Measurements from ENCODE around the gene ACOT8. TPM values are rescaled to one million over a fixed set of nuclear protein-coding genes. Genes with fewer than 3 reads are reported as not detected.
"Not testable (repeated sequence)": the region's sequence is repeated elsewhere in the genome, so short reads cannot be mapped to it uniquely, and the experiment has no call there.

The ACOT8 gene
- polyA plus RNA-seq, 2 of the 4 experiments (the other 2 are of a cell fraction) = 14.0 to 18.5 TPM

DNA sequence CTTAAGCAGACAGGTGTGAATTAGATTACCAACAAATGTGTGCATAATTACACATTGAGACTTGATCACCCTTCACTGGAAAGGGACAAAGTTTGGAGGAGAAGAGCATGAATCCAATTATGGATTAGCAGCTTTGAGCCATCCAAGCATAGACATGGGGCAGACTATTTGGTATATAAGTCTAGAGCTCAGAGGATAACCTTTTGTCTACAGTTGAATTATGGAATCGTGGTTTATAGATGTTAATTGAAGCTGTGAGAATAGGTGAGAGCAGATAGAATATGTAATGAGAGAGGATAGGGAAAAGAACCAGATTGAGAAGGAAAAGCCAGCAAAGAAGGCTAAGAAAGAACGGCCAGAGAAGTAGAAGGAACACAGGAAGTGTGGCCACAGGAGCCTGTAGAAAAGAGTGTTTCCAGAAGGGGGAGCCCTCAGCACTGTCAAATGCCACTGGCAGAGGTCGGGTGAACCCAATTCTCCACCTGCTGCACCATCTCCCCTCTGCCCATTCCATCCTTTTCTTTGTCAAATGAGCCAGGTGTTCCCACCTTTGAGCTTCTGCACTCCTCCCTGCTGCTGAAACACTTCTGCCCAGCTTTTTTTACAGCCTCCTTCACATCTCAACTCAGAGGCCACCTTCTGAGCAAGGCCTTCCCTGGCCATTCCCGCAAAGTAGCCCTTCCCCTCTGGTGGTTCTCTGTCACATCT, 58.1 kb downstream of the ACOT8 start:
- Histone ChIP-seq H3K27ac (no peak overlapping the region), H3K4me2 (no peak overlapping the region), H3K4me3 (no peak overlapping the region), H3K4me1 (no peaks in the 10 kb centered on the region), H3K9me3 (no peaks in the 10 kb centered on the region)
- DNase-seq (ENCODE audit: low read depth in 1 of 2, low spot score in 1 of 2) (peak; percentile 57 to 66), ATAC-seq (peak; percentile 98), FAIRE-seq (no peak)
- CTCF ChIA-PET = interaction anchor here (0.7 to 4.2 kb wide), 46 partner anchors 9 to 527 kb away, joined by 3 to 48 read pairs (median 4); partner anchors contain the start of genes ACOT8, SNX21, SPATA25 and UBE2C
- TF ChIP-seq SMC3 (IDR thresholded peaks at IDR 0.05) = peak; percentile 57
- no peak for TF ChIP-seq ZNF302 (CRISPR knock-in tag; IDR thresholded peaks at IDR 0.05)
- no peak for TF ChIP-seq JUN (IDR thresholded peaks at IDR 0.05)
- TF ChIP-seq ZSCAN20 (CRISPR knock-in tag; IDR thresholded peaks at IDR 0.05) = no peak
- no peak for TF ChIP-seq HOXA7 (CRISPR knock-in tag; IDR thresholded peaks at IDR 0.05)
- TF ChIP-seq PHF8 (IDR thresholded peaks at IDR 0.05; ENCODE audit: borderline replicate concordance, low read depth) = no peak
- TF ChIP-seq RAD21 (conservative IDR thresholded peaks at IDR 0.05 in 1 of 2, IDR thresholded peaks at IDR 0.05 in 1 of 2) = peak; percentile 66 to 67
- TF ChIP-seq JUNB (IDR thresholded peaks at IDR 0.05) = no peak
- no peak for TF ChIP-seq RNF2 (IDR thresholded peaks at IDR 0.05; ENCODE audit: borderline replicate concordance, low read depth)
- no peak for TF ChIP-seq ESRRA (IDR thresholded peaks at IDR 0.05; ENCODE audit: borderline replicate concordance, low read length)
- TF ChIP-seq, protein P1, sequence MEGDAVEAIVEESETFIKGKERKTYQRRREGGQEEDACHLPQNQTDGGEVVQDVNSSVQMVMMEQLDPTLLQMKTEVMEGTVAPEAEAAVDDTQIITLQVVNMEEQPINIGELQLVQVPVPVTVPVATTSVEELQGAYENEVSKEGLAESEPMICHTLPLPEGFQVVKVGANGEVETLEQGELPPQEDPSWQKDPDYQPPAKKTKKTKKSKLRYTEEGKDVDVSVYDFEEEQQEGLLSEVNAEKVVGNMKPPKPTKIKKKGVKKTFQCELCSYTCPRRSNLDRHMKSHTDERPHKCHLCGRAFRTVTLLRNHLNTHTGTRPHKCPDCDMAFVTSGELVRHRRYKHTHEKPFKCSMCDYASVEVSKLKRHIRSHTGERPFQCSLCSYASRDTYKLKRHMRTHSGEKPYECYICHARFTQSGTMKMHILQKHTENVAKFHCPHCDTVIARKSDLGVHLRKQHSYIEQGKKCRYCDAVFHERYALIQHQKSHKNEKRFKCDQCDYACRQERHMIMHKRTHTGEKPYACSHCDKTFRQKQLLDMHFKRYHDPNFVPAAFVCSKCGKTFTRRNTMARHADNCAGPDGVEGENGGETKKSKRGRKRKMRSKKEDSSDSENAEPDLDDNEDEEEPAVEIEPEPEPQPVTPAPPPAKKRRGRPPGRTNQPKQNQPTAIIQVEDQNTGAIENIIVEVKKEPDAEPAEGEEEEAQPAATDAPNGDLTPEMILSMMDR (IDR thresholded peaks at IDR 0.05) = peak; percentile 73
- TF ChIP-seq RFX5 (IDR thresholded peaks at IDR 0.05) = no peak
- TF ChIP-seq KDM5A (IDR thresholded peaks at IDR 0.05) = no peak
- POLR2A ChIA-PET = interaction anchor here (0.6 to 1.0 kb wide), 2 partner anchors 15 to 20 kb away, joined by 3 read pairs; no protein-coding TSS in a partner anchor
- 26% methylated on average over 4 of the region's 4 CpGs for WGBS (ENCODE audit: missing lambda C conversion rate)

DNA sequence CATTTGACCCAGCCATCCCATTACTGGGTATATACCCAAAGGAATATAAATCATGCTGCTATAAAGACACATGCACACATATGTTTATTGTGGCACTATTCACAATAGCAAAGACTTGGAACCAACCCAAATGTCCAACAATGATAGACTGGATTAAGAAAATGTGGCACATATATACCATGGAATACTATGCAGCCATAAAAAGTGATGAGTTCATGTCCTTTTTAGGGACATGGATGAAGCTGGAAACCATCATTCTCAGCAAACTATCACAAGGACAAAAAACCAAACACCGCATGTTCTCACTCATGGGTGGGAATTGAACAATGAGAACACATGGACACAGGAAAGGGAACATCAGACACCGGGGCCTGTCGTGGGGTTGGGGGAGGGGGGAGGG, 59.2 kb downstream of the ACOT8 start:
- DNase-seq (ENCODE audit: low read depth in 1 of 2, low spot score in 1 of 2); H3K4me3 ChIP-seq; FAIRE-seq; POLR2A ChIA-PET; H3K27ac ChIP-seq; ATAC-seq; H3K9me3 ChIP-seq; H3K4me2 ChIP-seq; H3K4me1 ChIP-seq: not testable (repeated sequence)
- CTCF ChIA-PET = interaction anchor here (1.2 to 4.2 kb wide), 9 partner anchors 12 to 172 kb away, joined by 4 to 48 read pairs (median 11); partner anchors contain the start of gene UBE2C
- 92% methylated on average over 3 of the region's 3 CpGs for WGBS (ENCODE audit: missing lambda C conversion rate)

DNA sequence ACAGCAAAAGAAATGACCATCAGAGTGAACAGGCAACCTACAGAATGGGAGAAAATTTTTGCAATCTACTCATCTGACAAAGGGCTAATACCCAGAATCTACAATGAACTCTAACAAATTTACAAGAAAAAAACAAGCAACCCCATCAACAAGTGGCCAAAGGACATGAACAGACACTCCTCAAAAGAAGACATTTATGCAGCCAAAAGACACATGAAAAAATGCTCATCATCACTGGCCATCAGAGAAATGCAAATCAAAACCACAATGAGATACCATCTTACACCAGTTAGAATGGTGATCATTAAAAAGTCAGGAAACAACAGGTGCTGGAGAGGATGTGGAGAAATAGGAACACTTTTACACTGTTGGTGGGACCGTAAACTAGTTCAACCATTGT, 59.7 kb downstream of the ACOT8 start:
- H3K4me2 ChIP-seq; POLR2A ChIA-PET; DNase-seq (ENCODE audit: low read depth in 1 of 2, low spot score in 1 of 2); H3K9me3 ChIP-seq; H3K4me3 ChIP-seq; H3K27ac ChIP-seq; FAIRE-seq; ATAC-seq; H3K4me1 ChIP-seq; CTCF ChIA-PET: not testable (repeated sequence)
- WGBS (ENCODE audit: missing lambda C conversion rate) = no CpG with 5 or more reads among the region's 1 CpG

DNA sequence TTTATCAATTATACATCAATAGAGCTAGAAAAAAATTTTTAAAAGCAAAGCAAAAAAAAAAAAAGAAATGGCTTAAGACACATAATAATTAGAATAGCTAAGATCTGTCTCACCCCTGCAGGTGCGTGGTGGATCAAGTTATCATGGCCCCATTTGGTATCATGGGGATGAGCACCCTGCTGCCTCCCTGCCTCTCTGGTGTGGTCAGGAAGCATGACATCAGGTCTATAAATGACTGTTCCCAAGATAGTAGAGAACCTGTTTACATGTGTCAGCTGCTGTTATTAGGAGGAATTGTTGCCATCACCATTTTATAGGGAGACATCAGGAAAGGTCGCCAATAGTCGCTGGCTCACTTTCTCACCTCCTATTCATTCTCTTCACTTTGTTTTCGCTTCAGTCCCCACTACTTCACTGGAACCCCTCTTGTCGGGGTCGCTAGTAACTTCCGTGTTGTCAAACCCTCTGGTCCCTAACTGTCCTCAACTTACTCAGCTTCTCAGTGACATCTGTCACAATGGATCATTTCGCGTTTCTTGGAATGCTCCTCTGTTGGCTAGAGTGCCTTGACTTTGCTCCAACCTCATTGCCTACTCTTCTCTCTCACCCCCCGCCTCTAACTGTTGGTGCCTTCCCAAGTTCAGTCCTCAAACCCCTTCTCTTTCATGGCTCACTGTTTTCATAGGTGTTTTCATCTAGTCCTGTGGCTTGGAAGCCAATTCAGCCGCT, 60.7 kb downstream of the ACOT8 start:
- DNase-seq (ENCODE audit: low read depth in 1 of 2, low spot score in 1 of 2) (no peak), ATAC-seq (no peak), FAIRE-seq (no peak)
- WGBS (ENCODE audit: missing lambda C conversion rate) = 95% methylated on average over 11 of the region's 11 CpGs
- H3K9me3 ChIP-seq = no peaks in the 10 kb centered on the region
- no peak overlapping the region for H3K4me2 ChIP-seq
- H3K4me1 ChIP-seq = 0 out of 3 replicates have a peak, but pooled peaks cover 5% of the 10 kb centered on the region
- ChIA-PET POLR2A (no interaction called here), CTCF (interaction anchor here (0.6 to 1.7 kb wide), 6 partner anchors 10 to 994 kb away, joined by 3 to 5 read pairs (median 4); partner anchors contain the start of gene SYS1)
- H3K27ac ChIP-seq = no peak overlapping the region
- no peak overlapping the region for H3K4me3 ChIP-seq
- TF ChIP-seq ZNF302 (CRISPR knock-in tag; IDR thresholded peaks at IDR 0.05) (no peak), HDAC2 (IDR thresholded peaks at IDR 0.05) (no peak), RARB (CRISPR knock-in tag; IDR thresholded peaks at IDR 0.05) (no peak), RAD21 (conservative IDR thresholded peaks at IDR 0.05 in 1 of 2, IDR thresholded peaks at IDR 0.05 in 1 of 2) (no peak), POLR2AphosphoS2 (conservative IDR thresholded peaks at IDR 0.05; ENCODE audit: low read length) (no peak)

Measured in A549 (cell line).